ENCODE data around the gene THADA. TPM values are rescaled to one million over a fixed set of nuclear protein-coding genes. Genes with fewer than 3 reads are reported as not detected.

Gene THADA
- polyA plus RNA-seq, 3 donors = 7.3 to 11.2 (median 9.7) TPM

- Mint-ChIP-seq H3K27me3 (ENCODE audit: low read depth in 3 of 3) (peaks cover 11 to 25% (median 17%) of the 10 kb centered on the region in 3 donors), H3K36me3 (peaks cover 0 to 3% of the 10 kb centered on the region in 2 donors), H3K9me3 (peaks cover 2 to 10% (median 8%) of the 10 kb centered on the region in 7 donors), H3K27ac (no peak overlapping the region), H3K4me3 (no peak overlapping the region), H3K4me1 (peaks cover 8% of the 10 kb centered on the region)
- TF ChIP-seq CTCF (IDR thresholded peaks at IDR 0.05) = no peak
- WGBS (ENCODE audit: insufficient coverage) = 0% methylated on average over 1 of the region's 2 CpGs
- DNase-seq = no peak
- no peaks in the 10 kb centered on the region for H4K20me1 ChIP-seq (ENCODE audit: insufficient read depth, low read length)
- peaks cover 8 to 10% of the 10 kb centered on the region in 2 donors for H3K4me1 ChIP-seq (ENCODE audit: control insufficient read depth in 1 of 2, insufficient read depth in 2 of 2, low read length in 2 of 2)
- H2AFZ ChIP-seq (ENCODE audit: insufficient read depth, low read depth, low read length, poor library complexity, severe bottlenecking) = no peak overlapping the region
- H3K27me3 ChIP-seq (ENCODE audit: control insufficient read depth in 2 of 2, insufficient read depth in 2 of 2, low read length in 2 of 2) = peaks cover 11 to 26% of the 10 kb centered on the region in 2 donors
- intact Hi-C loops (cut with micrococcal nuclease) = no loop called here
- no peak overlapping the region for H3K4me2 ChIP-seq (replicated peaks; ENCODE audit: extremely low read depth, low read length, poor library complexity, severe bottlenecking)
- H3K27ac ChIP-seq (ENCODE audit: low read depth in 1 of 2, low read length in 2 of 2) = no peak overlapping the region
- no peak overlapping the region for H3K9ac ChIP-seq (ENCODE audit: insufficient read depth, low read length, poor library complexity, severe bottlenecking)
- no peaks in the 10 kb centered on the region for H3K79me2 ChIP-seq (ENCODE audit: insufficient read depth, low read length)
- H3K4me3 ChIP-seq (replicated peaks in 1 of 3; ENCODE audit: low read depth in 2 of 3, low read length in 3 of 3) = no peak overlapping the region
- peaks cover 4% of the 10 kb centered on the region in 2 donors for H3K9me3 ChIP-seq (replicated peaks in 1 of 2; ENCODE audit: control insufficient read depth in 1 of 2, insufficient read depth in 1 of 2, low read length in 2 of 2)
- no peaks in the 10 kb centered on the region for H3K36me3 ChIP-seq (replicated peaks in 1 of 2; ENCODE audit: control insufficient read depth in 1 of 2, insufficient read depth in 2 of 2, low read length in 2 of 2)
These were observed 46.5 kb upstream of the THADA start for GRCh38 chr2:43642363-43642762.

GRCh38 chr2:43637030-43637803 lies 41.4 kb upstream of the THADA start, which contains the start of gene PLEKHH2:
Gene PLEKHH2 (plus strand): TSS chr2:43637260. CDS start chr2:43644674, 7,414 bp downstream.
- Mint-ChIP-seq H3K9me3 (peaks cover 2 to 18% (median 13%) of the 10 kb centered on the region in 7 donors), H3K27ac (peak within 1 kb of the TSS in 1 of 7 donors; percentile 70), H3K27me3 (ENCODE audit: low read depth in 3 of 3) (peaks cover 44 to 68% (median 55%) of the 10 kb centered on the region in 3 donors), H3K36me3 (peaks cover 0 to 6% of the 10 kb centered on the region in 2 donors), H3K4me3 (peak within 1 kb of the TSS; percentile 72 to 90), H3K4me1 (peaks cover 14% of the 10 kb centered on the region)
- Histone ChIP-seq H3K27ac (ENCODE audit: low read depth in 1 of 2, low read length in 2 of 2) (no peak within 1 kb of the TSS), H3K9me3 (replicated peaks in 1 of 2; ENCODE audit: control insufficient read depth in 1 of 2, insufficient read depth in 1 of 2, low read length in 2 of 2) (peaks cover 4 to 9% of the 10 kb centered on the region in 2 donors), H3K36me3 (replicated peaks in 1 of 2; ENCODE audit: control insufficient read depth in 1 of 2, insufficient read depth in 2 of 2, low read length in 2 of 2) (no peaks in the 10 kb centered on the region), H4K20me1 (ENCODE audit: insufficient read depth, low read length) (no peaks in the 10 kb centered on the region), H3K4me3 (replicated peaks in 1 of 3; ENCODE audit: low read depth in 2 of 3, low read length in 3 of 3) (peak within 1 kb of the TSS; percentile 29 to 76 (median 49)), H3K4me2 (replicated peaks; ENCODE audit: extremely low read depth, low read length, poor library complexity, severe bottlenecking) (peak within 1 kb of the TSS; percentile 89), H3K79me2 (ENCODE audit: insufficient read depth, low read length) (no peaks in the 10 kb centered on the region), H3K4me1 (ENCODE audit: control insufficient read depth in 1 of 2, insufficient read depth in 2 of 2, low read length in 2 of 2) (peaks cover 17 to 19% of the 10 kb centered on the region in 2 donors), H3K27me3 (ENCODE audit: control insufficient read depth in 2 of 2, insufficient read depth in 2 of 2, low read length in 2 of 2) (peaks cover 36 to 62% of the 10 kb centered on the region in 2 donors), H2AFZ (ENCODE audit: insufficient read depth, low read depth, low read length, poor library complexity, severe bottlenecking) (peak within 1 kb of the TSS; percentile 78), H3K9ac (ENCODE audit: insufficient read depth, low read length, poor library complexity, severe bottlenecking) (peak within 1 kb of the TSS; percentile 56)
- TF ChIP-seq CTCF (IDR thresholded peaks at IDR 0.05) = no peak
- intact Hi-C loops (cut with micrococcal nuclease) = no loop called here
- peak; percentile 55 to 64 (median 57) for DNase-seq
- WGBS (ENCODE audit: insufficient coverage) = under 1% methylated on average over 75 of the region's 75 CpGs

Measured in CD14-positive monocyte (primary cell).